ENCODE data around the gene PLAAT2.

Gene PLAAT2

GRCh38 chr11:63564056-63564774 is 1.0 kb upstream of the PLAAT2 start:
- no peak for ATAC-seq
- no peak for TF ChIP-seq ESRRG (CRISPR knock-in tag; IDR thresholded peaks at IDR 0.05)
- TF ChIP-seq CSRNP3 (CRISPR knock-in tag; IDR thresholded peaks at IDR 0.05): no peak
- no peak for TF ChIP-seq ZNF565 (CRISPR knock-in tag; conservative IDR thresholded peaks at IDR 0.05; ENCODE audit: low read depth)
- no peak for TF ChIP-seq ZNF8 (CRISPR knock-in tag; IDR thresholded peaks at IDR 0.05)
- no peak for TF ChIP-seq ZFP3 (CRISPR knock-in tag; IDR thresholded peaks at IDR 0.05)
- TF ChIP-seq BACH2 (CRISPR knock-in tag; IDR thresholded peaks at IDR 0.05; ENCODE audit: borderline replicate concordance): no peak
- TF ChIP-seq ISL1 (CRISPR knock-in tag; IDR thresholded peaks at IDR 0.05): no peak
- TF ChIP-seq RARB (CRISPR knock-in tag; IDR thresholded peaks at IDR 0.05): no peak
- no peak for TF ChIP-seq PATZ1 (CRISPR knock-in tag; IDR thresholded peaks at IDR 0.05; ENCODE audit: borderline replicate concordance)
- TF ChIP-seq ARNTL (CRISPR knock-in tag; IDR thresholded peaks at IDR 0.05; ENCODE audit: borderline replicate concordance, low read depth): no peak
- TF ChIP-seq CREB5 (CRISPR knock-in tag; IDR thresholded peaks at IDR 0.05; ENCODE audit: low read depth): no peak
- TF ChIP-seq TCF4 (CRISPR knock-in tag; IDR thresholded peaks at IDR 0.05; ENCODE audit: borderline replicate concordance): no peak
- TF ChIP-seq CSDC2 (CRISPR knock-in tag; IDR thresholded peaks at IDR 0.05): no peak
- TF ChIP-seq ZC3H10 (CRISPR knock-in tag; IDR thresholded peaks at IDR 0.05): no peak
- TF ChIP-seq OSR1 (CRISPR knock-in tag; IDR thresholded peaks at IDR 0.05): no peak
- TF ChIP-seq PPARA (CRISPR knock-in tag; IDR thresholded peaks at IDR 0.05; ENCODE audit: borderline replicate concordance): no peak
- TF ChIP-seq GLIS3 (CRISPR knock-in tag; IDR thresholded peaks at IDR 0.05): no peak

GRCh38 chr11:63560506-63561180 is 2.5 kb downstream of the PLAAT2 start:
- peak; percentile 48; the same call in 2 of the 3 replicates for ATAC-seq

More at GRCh38 chr11:63560506-63561180, 2.5 kb downstream of the PLAAT2 start:
- TF ChIP-seq ZNF8 (CRISPR knock-in tag; IDR thresholded peaks at IDR 0.05) (no peak), ZFP3 (CRISPR knock-in tag; IDR thresholded peaks at IDR 0.05) (no peak), RARB (CRISPR knock-in tag; IDR thresholded peaks at IDR 0.05) (no peak), ESRRG (CRISPR knock-in tag; IDR thresholded peaks at IDR 0.05) (no peak), POU6F1 (CRISPR knock-in tag; IDR thresholded peaks at IDR 0.05; ENCODE audit: borderline replicate concordance, low read depth) (no peak), PATZ1 (CRISPR knock-in tag; IDR thresholded peaks at IDR 0.05; ENCODE audit: borderline replicate concordance) (no peak), CREB5 (CRISPR knock-in tag; IDR thresholded peaks at IDR 0.05; ENCODE audit: low read depth) (no peak), GLIS3 (CRISPR knock-in tag; IDR thresholded peaks at IDR 0.05) (no peak), ZNF70 (CRISPR knock-in tag; IDR thresholded peaks at IDR 0.05) (no peak), CSDC2 (CRISPR knock-in tag; IDR thresholded peaks at IDR 0.05) (no peak), PPARA (CRISPR knock-in tag; IDR thresholded peaks at IDR 0.05; ENCODE audit: borderline replicate concordance) (no peak), ISL1 (CRISPR knock-in tag; IDR thresholded peaks at IDR 0.05) (no peak), ZC3H10 (CRISPR knock-in tag; IDR thresholded peaks at IDR 0.05) (no peak), BACH2 (CRISPR knock-in tag; IDR thresholded peaks at IDR 0.05; ENCODE audit: borderline replicate concordance) (no peak), ZNF565 (CRISPR knock-in tag; conservative IDR thresholded peaks at IDR 0.05; ENCODE audit: low read depth) (no peak), ARNTL (CRISPR knock-in tag; IDR thresholded peaks at IDR 0.05; ENCODE audit: borderline replicate concordance, low read depth) (no peak), TOX (CRISPR knock-in tag; IDR thresholded peaks at IDR 0.05; ENCODE audit: borderline replicate concordance) (no peak)
